ENCODE results near the gene RHOJ. TPM values are rescaled to one million over a fixed set of nuclear protein-coding genes. Genes with fewer than 3 reads are reported as not detected.
A peak's percentile ranks its signal among the peaks of the same experiment; 100 is the strongest.
"Not testable (repeated sequence)": the region's sequence is repeated elsewhere in the genome, so short reads cannot be mapped to it uniquely, and the experiment has no call there.

RHOJ gene
- total RNA-seq, 1 experiment from 2014 or later, result 30.2 TPM

DNA sequence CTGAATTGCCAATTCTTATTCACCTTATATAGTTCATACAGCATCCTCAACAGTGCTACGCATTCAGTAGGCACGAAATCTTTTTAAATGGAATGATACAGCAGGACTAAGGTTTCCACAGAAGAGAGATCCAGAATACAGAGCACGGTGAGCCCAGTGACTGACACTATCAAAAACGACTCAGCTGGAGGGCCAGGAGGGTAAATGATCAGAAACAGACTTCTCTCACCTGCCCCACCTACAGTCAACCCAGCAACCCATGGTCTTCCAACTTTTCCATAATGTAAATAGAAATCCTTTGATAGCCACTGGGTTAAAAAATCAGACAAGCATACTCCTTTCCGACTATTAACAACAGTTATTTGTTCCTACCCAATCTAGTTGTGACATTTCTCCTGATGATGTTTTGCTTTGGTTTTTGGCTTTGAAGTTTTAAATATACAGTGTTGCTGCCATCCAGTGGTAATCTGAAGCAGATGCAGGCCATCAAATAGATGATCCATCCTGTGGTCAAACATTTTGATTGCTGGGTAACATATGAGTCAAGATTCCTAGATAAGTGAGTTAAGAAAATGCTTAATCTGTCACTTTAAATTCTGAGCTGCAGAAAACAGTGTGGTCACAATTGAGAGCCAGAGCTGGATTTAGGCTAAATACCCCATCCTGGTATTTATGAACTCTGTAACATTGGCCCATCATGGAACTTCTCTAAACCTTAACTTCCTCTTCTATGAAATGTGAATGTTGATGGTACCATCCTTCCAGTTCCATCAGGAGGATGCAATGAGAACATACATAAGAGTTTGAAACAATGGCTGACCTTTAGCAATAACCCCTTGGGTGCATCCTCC is 72.5 kb downstream of the RHOJ start:
- intact Hi-C loops (cut with micrococcal nuclease; ENCODE audit: unreplicated experiment), result loop anchor here (1.0 to 10.0 kb wide), 4 partner anchors 102 to 1113 kb away; partner anchors contain the start of gene KCNH5
- no peak for TF ChIP-seq EZH2 (IDR thresholded peaks at IDR 0.05; ENCODE audit: borderline replicate concordance, low read depth, low read length, poor library complexity, severe bottlenecking)
- TF ChIP-seq, protein P1, sequence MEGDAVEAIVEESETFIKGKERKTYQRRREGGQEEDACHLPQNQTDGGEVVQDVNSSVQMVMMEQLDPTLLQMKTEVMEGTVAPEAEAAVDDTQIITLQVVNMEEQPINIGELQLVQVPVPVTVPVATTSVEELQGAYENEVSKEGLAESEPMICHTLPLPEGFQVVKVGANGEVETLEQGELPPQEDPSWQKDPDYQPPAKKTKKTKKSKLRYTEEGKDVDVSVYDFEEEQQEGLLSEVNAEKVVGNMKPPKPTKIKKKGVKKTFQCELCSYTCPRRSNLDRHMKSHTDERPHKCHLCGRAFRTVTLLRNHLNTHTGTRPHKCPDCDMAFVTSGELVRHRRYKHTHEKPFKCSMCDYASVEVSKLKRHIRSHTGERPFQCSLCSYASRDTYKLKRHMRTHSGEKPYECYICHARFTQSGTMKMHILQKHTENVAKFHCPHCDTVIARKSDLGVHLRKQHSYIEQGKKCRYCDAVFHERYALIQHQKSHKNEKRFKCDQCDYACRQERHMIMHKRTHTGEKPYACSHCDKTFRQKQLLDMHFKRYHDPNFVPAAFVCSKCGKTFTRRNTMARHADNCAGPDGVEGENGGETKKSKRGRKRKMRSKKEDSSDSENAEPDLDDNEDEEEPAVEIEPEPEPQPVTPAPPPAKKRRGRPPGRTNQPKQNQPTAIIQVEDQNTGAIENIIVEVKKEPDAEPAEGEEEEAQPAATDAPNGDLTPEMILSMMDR (conservative IDR thresholded peaks at IDR 0.05; ENCODE audit: low read depth, low read length), result peak; percentile 91
- CTCF ChIA-PET, result interaction anchor here (1.0 kb wide), 1 partner anchor 1097 kb away, joined by 3 read pairs; no protein-coding TSS in a partner anchor
- Histone ChIP-seq H3K9me3 (ENCODE audit: low read depth, low read length, poor library complexity, severe bottlenecking) (no peaks in the 10 kb centered on the region), H3K27me3 (replicated peaks; ENCODE audit: insufficient read depth, low read depth, low read length, poor library complexity) (no peaks in the 10 kb centered on the region), H3K4me1 (ENCODE audit: insufficient read depth, low read length, poor library complexity, severe bottlenecking) (peaks cover 3% of the 10 kb centered on the region), H3K36me3 (ENCODE audit: insufficient read depth, low read length, poor library complexity, severe bottlenecking) (no peaks in the 10 kb centered on the region), H3K27ac (ENCODE audit: low read depth, low read length, poor library complexity, severe bottlenecking) (no peak overlapping the region), H3K4me3 (ENCODE audit: low read depth, low read length, poor library complexity, severe bottlenecking) (no peak overlapping the region)
- POLR2A ChIA-PET (ENCODE audit: low non-redundant PET), result no interaction called here
- DNase-seq (ENCODE audit: low spot score), result peak; percentile 75
- BruUV-seq (replicated peaks), result no TSS peak

DNA sequence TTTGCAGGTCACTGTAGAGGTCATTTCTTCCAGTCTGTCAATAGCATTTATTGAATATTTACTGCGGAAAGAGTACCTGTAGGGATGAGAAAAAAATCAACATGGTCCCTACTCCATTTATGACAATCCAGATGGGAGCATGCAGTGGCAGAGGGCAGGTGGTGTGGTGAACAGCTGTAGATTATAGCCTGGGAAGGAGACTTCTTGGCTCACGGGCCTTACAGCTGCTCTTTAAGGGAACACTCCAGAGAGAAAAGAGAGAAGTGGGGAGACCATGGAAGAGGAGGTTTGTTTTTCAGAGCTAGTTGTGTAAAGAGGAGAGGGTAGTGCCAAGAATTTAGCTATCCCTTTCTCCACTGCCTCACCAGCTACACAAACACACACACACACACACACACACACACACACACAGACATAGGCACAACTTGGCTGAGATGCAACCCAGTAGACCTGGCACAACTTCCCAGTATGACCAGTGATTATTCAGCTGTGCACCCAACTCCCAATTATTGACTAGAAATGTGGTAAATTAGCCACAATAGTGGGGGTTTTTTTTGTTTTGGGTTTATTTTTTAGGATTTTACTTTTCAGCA is 73.4 kb downstream of the RHOJ start:
- BruUV-seq (replicated peaks), result no TSS peak
- ChIA-PET POLR2A (ENCODE audit: low non-redundant PET) (interaction anchor here (0.6 kb wide), 1 partner anchor 203 kb away, joined by 4 read pairs; no protein-coding TSS in a partner anchor), CTCF (no interaction called here)

DNA sequence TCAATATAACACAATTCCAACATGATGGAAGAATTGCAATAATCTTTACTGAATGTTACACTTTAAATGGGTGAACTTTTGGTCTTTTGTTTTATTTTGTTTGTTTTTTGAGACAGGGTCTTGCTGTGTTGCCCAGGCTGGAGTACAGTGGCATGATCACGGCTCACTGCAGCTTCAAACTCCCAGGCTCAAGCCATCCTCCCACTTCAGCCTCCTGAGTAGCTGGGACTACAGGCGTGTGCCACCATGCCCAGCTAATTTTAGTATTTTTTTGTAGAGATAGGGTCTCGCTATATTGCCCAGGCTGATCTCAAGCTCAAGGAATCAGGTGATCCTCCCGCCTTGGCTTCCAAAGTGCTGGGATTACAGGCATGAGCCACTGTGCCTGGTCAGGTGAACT is 75.7 kb downstream of the RHOJ start:
- H3K9me3 ChIP-seq (ENCODE audit: low read depth, low read length, poor library complexity, severe bottlenecking); DNase-seq (ENCODE audit: low spot score); H3K27me3 ChIP-seq (replicated peaks; ENCODE audit: insufficient read depth, low read depth, low read length, poor library complexity); POLR2A ChIA-PET (ENCODE audit: low non-redundant PET); BruUV-seq (replicated peaks); H3K4me3 ChIP-seq (ENCODE audit: low read depth, low read length, poor library complexity, severe bottlenecking); CTCF ChIA-PET; H3K27ac ChIP-seq (ENCODE audit: low read depth, low read length, poor library complexity, severe bottlenecking); H3K36me3 ChIP-seq (ENCODE audit: insufficient read depth, low read length, poor library complexity, severe bottlenecking): not testable (repeated sequence)
- intact Hi-C loops (cut with micrococcal nuclease; ENCODE audit: unreplicated experiment), result loop anchor here (5.0 to 10.0 kb wide), 2 partner anchors 235 to 678 kb away; partner anchors contain the start of gene KCNH5
- peaks cover 13% of the 10 kb centered on the region for H3K4me1 ChIP-seq (ENCODE audit: insufficient read depth, low read length, poor library complexity, severe bottlenecking)

More for the DNA sequence above, 73.4 kb downstream of the RHOJ start:
- no peaks in the 10 kb centered on the region for H3K9me3 ChIP-seq (ENCODE audit: low read depth, low read length, poor library complexity, severe bottlenecking)
- no peak overlapping the region for H3K4me3 ChIP-seq (ENCODE audit: low read depth, low read length, poor library complexity, severe bottlenecking)
- intact Hi-C loops (cut with micrococcal nuclease; ENCODE audit: unreplicated experiment), result loop anchor here (5.0 to 10.0 kb wide), 2 partner anchors 233 to 675 kb away; partner anchors contain the start of gene KCNH5
- no peaks in the 10 kb centered on the region for H3K27me3 ChIP-seq (replicated peaks; ENCODE audit: insufficient read depth, low read depth, low read length, poor library complexity)
- DNase-seq (ENCODE audit: low spot score), result no peak
- no peaks in the 10 kb centered on the region for H3K36me3 ChIP-seq (ENCODE audit: insufficient read depth, low read length, poor library complexity, severe bottlenecking)
- TF ChIP-seq, protein P1 (conservative IDR thresholded peaks at IDR 0.05; ENCODE audit: low read depth, low read length), result no peak
- TF ChIP-seq EZH2 (IDR thresholded peaks at IDR 0.05; ENCODE audit: borderline replicate concordance, low read depth, low read length, poor library complexity, severe bottlenecking), result no peak
- H3K4me1 ChIP-seq (ENCODE audit: insufficient read depth, low read length, poor library complexity, severe bottlenecking), result peaks cover 3% of the 10 kb centered on the region
- H3K27ac ChIP-seq (ENCODE audit: low read depth, low read length, poor library complexity, severe bottlenecking), result no peak overlapping the region
